Activated CD8-positive, alpha-beta memory T cell treated with anti-CD3 and anti-CD28 coated beads, Interleukin-2, amount 50 U/mL, for 1 hour (primary cell): ENCODE results near the gene MBD3L5.
"Not testable (repeated sequence)": the region's sequence is repeated elsewhere in the genome, so short reads cannot be mapped to it uniquely, and the experiment has no call there.

Experiments
- DNase-seq: peaks from one replicate; pipeline ENCODE4 v3.0.0-alpha.2; 2020; ENCODE audit errors: extremely low read depth

Gene MBD3L5

DNA sequence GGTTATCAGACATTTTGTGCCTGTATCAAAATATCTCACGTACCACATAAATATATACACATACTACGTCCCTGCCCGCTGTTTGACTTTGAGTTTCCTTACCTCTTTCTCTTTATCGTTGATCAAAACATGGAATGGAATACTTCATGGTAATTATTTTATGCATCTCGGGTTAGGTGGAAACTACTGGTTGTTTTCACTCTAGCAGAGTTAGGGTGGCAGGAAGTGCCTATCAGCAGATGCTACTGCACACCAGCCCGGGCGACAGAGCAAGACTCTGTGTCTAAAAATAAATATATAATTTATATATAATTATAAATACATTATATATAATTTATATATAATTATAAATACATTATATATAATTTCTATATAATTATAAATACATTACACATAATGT lies 22.5 kb downstream of the MBD3L5 start:
- not testable (repeated sequence) for DNase-seq

DNA sequence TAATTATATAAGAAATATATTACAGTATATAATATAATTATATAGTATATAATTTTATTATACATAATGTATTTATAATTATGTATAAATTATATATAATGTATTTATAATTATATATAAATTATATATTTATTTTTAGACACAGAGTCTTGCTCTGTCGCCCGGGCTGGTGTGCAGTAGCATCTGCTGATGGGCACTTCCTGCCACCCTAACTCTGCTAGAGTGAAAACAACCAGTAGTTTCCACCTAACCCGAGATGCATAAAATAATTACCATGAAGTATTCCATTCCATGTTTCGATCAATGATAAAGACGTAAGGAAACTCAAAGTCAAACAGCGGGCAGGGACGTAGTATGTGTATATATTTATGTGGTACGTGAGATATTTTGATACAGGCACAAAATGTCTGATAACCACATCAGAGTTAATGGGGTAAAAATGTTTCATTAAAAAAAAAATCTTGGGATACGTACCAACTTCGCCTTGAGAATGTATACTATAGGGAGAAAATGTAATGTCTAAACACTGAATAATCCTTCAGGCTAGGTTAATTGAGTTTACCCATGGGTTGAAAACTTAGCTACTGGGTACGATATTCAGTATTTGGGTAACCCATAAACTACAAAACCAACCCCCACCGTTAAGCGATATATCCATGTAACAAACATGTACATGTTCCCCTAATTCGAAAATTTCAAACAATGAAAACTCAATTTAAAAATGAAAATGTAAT lies 24.4 kb downstream of the MBD3L5 start:
- DNase-seq, result not testable (repeated sequence)

- not testable (repeated sequence) for DNase-seq
Measured at GRCh38 chr19:7055679-7056078, 25.3 kb downstream of the MBD3L5 start.

- not testable (repeated sequence) for DNase-seq
Measured at GRCh38 chr19:7056371-7056770, 26.0 kb downstream of the MBD3L5 start.

- not testable (repeated sequence) for DNase-seq
Measured at GRCh38 chr19:7058576-7058975, 28.2 kb downstream of the MBD3L5 start, which contains the start of gene MBD3L3. MBD3L3 (minus strand) TSS chr19:7058676; CDS start chr19:7058605, 71 bp downstream.

- not testable (repeated sequence) for DNase-seq
Measured at GRCh38 chr19:7059977-7060376, 29.6 kb downstream of the MBD3L5 start.

- DNase-seq, result no peak
Measured at GRCh38 chr19:7063339-7063738, 33.0 kb downstream of the MBD3L5 start.

DNA sequence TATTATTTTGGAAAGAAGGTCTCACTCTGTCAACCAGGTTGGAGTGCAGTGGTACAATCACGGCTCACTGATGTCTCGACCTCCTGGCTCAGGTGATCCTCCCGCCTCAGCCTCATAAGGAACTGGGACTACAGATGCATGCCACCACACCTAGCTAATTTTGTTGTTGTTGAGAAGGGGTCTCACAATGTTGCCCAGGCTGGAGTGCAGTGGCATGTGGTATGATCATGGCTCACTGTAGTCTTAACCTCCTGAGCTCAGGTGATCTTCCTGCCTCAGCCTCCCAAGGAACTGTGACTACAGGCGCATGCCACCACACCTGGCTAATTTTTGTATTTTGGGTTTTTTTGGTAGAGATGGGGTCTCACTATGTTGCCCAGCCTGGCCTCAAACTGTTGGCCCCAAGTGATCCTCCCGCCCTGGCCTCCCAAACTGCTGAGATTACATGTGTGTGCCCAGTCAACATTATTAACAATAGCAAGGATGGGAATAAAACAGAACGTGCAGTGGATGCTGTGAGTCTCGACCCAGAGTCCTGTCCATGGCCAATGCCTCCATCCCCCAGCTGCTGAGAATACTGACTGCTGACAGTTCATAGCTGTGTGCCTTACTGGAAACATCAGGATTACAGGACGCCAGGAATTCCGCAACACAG lies 33.5 kb downstream of the MBD3L5 start:
- no peak for DNase-seq

DNA sequence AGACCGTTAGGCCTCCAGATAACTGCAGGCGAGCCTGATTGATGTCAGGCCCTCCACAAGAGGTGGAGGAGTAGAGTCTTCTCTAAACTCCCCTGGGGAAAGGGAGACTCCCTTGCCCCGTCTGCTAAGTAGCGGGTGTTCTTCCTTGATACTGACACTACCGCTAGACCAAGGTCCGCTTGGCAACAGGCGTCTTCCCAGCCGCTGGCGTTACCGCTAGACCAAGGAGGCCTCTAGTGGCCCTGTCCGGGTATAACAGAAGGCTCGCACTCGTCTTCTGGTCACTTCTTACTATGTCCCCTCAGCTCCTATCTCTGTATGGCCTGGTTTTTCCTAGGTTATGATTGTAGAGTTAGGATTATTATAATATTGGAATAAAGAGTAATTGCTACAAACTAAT lies 36.7 kb downstream of the MBD3L5 start:
- DNase-seq, result not testable (repeated sequence)

GRCh38 chr19:7067716-7068115 lies 37.3 kb downstream of the MBD3L5 start:
- no peak for DNase-seq

DNA sequence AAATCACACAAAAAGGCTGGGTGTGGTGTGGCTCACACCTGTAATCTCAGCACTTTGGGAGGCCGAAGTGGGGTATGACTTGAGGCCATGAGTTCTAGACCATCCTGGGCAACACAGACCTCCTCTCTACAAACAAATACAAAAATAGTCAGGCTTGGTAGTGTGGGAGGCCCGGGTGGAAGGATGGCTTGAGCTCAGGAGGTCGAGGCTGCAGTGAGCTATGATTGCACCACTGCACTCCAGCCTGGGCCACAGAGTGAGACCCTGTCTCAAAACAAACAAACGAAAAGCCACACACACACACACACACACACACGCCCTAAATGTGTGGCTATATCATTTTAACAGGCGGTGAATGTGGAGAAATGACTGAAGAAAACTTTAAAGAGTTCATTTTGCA lies 38.2 kb downstream of the MBD3L5 start:
- no peak for DNase-seq

DNA sequence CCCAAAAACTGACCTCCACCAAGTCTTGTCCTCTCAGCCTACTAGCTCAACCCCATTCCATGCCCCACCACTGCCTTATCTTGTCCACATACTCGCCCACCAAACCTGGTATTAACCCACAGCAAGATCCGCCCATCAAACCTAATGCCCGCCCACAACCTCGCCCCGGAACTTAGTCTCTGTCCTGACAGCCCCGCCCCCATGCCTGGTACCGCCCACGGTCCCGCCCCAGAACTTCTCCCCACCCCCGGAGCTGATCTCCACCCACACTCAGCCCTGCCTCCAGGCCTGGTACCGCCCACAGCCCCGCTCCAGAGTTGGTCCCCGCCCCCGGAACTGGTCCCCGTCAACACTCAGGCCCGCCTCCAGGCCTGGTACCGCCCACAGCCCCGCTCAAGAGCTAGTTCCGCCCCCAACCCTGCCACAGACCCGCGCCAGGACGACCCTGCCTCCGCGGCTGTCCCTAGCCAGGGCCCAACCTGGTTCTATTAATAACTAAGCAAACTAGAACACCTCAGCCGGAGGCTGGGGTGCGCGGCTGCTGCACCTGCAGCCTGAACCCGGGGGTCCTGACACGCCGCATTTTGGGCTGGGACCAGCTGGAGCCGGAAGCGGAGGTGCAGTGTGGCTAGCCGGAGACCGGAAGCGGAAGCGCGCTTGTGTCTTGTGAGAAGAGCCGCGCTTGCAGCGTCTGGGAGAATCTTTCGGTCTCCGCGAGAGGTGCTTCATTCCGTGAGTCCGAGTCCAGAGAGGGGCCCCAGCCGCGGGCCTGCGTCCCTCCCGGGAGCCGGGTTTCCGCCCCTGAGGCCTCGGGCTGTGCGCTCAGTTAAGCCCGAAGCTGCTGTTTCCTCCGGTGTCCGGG lies 38.9 kb downstream of the MBD3L5 start, which contains the start of gene ZNF557:
TSS of gene ZNF557 (plus strand) at position 662 of the 862 bp plus-strand sequence. CDS start 5,372 bp downstream, outside the sequence.
- peak; percentile 93 for DNase-seq

GRCh38 chr19:7069904-7070226 lies 39.5 kb downstream of the MBD3L5 start:
- no peak for DNase-seq

DNA sequence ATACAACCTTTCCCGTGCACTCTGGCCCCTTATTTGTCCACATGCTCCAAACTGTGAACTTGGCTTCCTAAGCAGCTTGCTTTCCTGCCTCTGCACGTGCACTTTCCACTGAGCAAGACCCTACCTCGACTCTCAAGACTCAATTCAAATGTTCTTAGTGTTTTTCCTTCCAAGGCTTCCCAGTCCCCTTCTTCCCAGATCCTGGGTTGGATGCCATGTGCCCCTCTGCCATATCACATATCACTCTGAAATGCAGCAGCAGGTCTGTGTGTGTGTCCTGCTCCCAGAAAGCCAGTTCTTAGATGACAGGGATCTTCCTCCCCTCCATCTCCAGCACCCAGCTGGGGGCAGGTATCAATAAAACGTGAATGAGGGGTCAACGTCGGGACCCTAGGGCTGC lies 42.2 kb downstream of the MBD3L5 start:
- no peak for DNase-seq

DNA sequence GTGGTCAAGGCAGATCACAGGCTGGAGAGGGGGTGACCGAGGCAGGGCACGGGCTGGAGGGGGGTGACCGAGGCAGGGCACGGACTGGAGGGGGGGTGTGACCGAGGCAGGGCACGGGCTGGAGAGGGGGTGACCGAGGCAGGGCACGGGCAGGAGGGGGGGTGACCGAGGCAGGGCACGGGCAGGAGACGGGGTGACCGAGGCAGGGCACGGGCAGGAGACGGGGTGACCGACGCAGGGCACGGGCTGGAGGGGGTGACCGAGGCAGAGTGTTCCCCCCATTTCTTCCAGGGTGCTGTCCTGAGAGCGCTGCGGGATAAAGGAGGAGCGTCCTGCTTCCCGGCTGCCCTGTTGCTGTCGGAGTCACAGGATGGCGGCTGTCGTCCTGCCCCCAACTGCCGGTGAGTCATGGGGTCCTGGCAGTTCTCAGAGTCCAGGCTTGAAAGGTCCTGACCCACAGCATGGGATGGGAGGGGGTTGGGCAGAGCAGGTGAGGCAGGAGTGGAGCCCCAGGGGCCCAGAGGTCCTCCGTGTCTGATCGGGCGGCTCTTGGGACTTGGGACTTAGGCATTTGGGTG lies 44.4 kb downstream of the MBD3L5 start:
- DNase-seq, result no peak

GRCh38 chr19:7076151-7076550 lies 45.8 kb downstream of the MBD3L5 start:
- no peak for DNase-seq

GRCh38 chr19:7078008-7078407 lies 47.6 kb downstream of the MBD3L5 start:
- no peak for DNase-seq
